ENCODE measurements around the gene KCNH6.

KCNH6 gene

DNA sequence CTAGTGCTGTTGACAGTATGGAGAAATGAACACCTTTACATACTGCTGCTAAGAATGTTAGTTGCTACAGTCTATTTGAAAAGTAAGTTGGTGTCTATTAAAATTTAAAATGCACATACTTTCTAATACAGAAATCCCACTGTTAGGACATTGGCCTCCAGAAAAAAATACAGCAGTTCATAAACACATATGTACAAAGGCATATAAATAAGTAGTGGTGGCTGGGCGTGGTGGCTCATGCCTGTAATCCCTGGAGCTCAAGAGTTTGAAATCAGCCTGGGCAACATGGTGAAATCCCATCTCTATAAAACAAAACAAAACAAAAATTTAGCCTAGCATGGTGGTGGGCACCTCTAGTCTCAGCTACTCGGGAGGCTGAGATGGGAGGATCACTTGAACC lies 40.2 kb downstream of the KCNH6 start:
- no peak for DNase-seq

DNA sequence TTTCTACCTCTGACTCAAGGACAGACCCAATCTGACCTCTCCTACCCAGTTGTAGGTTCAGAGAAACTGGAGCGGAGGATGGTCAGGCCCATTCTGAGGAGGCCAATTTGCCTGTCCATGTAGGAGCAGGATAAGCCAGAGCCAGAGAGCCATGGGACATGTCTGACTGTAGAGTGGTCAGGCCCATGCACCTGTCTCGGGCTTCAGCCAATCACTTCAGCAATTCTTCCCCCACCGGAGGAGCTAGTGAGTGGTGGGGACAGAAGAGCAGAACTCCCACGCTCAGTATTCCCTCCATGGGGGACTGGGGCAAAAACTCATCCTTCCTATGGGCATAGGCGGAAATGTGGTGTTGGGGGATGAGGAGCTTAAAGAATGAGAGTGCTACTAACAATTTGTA lies 41.4 kb downstream of the KCNH6 start:
- no peak for DNase-seq

DNA sequence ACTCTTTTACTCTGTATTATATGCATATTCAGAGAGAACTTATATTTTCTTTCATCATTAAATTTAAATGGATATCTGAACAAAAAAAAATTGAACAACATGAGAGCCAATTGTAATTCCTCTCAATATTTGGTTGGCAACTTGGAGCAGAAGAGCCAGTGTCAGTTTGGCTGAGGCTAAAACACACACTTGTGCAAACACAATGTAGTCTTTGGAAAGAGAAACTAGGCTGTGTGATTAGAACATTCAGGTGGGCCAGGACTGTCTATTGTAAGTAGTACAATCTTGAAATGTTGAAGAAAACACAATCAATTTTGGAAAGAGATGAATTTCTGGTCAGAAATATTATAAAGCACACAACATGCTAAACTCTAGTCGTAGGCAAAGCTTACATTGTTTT lies 44.1 kb downstream of the KCNH6 start:
- no peak for DNase-seq

DNA sequence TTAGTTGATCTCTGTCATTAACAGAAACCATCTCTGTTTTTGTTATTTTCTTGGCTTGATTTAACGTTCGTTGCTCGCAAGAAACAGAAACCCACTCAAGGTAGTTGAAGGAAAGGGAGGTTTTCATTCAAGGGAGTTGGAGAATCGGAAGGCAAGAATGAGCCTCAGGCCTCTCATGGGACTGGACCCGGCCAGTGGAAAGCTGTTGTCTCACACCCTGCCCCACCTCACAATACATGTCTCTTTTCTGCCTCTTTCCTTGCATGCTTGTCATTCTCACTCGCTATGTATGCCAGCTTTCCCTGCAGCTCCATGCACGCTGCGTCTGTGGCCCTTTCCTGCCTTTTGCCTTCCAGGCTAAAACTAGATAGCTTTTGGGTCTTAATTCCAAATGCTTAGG lies 45.4 kb downstream of the KCNH6 start:
- no peak for DNase-seq

- DNase-seq = no peak
Observed at GRCh38 chr17:63571632-63572310, 48.6 kb downstream of the KCNH6 start.

GRCh38 chr17:63573634-63574033 lies 50.5 kb downstream of the KCNH6 start:
- DNase-seq = no peak

- DNase-seq = no peak
Observed at GRCh38 chr17:63578027-63578768, 55.0 kb downstream of the KCNH6 start.

GRCh38 chr17:63578769-63579111 lies 55.6 kb downstream of the KCNH6 start:
- no peak for DNase-seq

GRCh38 chr17:63579633-63580032 lies 56.5 kb downstream of the KCNH6 start:
- DNase-seq = no peak

DNA sequence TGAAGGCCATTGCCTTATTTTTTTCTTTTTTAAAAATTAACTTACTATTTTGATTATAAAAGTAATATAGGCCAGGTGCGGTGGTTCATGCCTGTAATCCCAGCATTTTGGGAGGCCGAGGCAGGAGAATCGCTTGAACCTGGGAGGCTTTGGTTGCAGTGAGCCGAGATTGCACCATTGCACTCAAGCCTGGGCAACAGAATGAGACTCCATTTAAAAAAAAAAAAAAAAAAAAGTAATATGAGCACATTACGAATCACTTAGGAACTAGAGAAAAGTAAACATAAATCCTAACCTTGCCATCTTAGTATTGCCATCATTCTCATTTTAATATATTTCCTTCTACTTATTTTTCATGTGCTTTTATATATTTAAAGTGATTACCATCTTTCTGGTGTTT lies 64.6 kb downstream of the KCNH6 start:
- no peak for DNase-seq

- no peak for DNase-seq
Observed at GRCh38 chr17:63588797-63589196, 65.6 kb downstream of the KCNH6 start.

DNA sequence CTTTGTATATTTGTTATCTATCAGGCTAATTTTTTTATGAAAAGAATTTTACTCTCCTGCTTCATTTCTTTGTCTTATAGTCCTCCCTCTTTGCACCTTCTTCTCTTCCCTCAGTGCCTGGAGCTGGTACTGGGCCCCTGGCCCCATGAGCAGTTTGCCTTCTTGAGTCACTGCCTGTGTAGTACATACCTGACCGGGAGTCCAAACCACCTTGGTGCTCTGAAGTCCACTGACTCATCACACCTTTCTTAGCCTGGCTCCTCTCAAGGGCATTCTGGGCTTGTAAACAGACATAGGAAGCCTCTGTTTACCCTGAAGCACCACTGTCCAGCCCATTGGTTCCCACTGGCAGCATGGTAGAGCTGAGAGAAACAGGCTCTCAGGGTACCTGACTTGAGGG lies 66.5 kb downstream of the KCNH6 start:
- DNase-seq = no peak

DNA sequence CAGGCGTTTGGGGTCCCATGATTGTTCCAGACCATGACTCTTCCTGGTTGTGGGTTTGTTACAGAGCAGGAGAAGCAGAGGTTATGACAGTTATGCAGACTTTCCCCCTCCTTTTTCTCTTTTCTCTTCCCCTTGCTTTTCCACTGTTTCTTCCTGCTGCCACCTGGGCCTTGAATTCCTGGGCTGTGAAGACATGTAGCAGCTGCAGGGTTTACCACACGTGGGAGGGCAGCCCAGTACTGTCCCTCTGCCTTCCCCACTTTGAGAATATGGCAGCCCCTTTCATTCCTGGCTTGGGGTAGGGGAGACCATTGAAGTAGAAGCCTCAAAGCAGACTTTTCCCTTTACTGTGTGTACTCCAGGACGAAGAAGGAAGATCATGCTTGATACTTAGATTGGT lies 69.6 kb downstream of the KCNH6 start:
- no peak for DNase-seq

- no peak for DNase-seq
Observed at GRCh38 chr17:63595132-63595531, 72.0 kb downstream of the KCNH6 start.
